Hematopoietic multipotent progenitor cell treated with erythropoietin and hydrocortisone succinate and interleukin-3 and kit ligand, for 4 days (in vitro differentiated cells): ENCODE results near the gene SIX6.

Experiments
- DNase-seq: peaks from one replicate; pipeline ENCODE4 v3.0.0-alpha.2; 2015

The SIX6 gene

DNA sequence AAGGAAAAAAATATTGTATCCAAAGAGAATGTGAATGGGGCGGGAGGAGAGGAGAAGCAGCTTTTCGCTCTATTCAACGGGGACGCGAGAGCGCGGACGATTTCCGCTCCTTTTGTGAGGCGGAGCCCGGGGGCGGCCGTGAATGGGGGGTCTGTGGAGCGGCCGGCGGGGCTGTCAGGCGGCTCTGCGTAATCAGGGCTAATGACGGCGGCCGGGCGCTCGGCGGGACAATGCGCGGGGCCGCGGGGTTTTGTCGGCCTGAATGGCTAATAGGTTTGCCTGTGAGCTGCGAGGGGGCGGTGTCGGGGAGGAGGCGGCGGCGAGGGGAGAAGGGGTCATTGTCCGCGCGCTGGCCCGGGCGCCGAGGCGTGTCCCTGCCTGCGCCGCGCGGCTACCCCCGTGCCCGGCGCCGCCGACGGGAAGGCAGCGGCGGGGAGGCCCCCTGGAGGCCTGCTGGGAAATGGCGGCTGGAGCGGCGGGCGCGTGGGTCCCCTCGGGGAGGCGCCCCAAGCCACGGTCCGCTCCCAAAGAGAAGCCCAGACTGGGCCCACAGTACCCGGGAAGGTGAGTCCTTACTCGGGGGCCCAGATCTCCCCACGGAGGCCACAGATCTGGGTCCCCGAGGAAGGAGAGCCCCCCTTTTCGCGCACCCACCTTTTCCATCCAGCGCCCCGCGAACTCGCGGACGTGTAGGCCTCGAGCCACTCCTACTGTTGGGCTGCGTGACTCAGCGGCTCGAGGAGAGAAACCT, 6.0 kb downstream of the SIX6 start:
- DNase-seq: peak; percentile 41

DNA sequence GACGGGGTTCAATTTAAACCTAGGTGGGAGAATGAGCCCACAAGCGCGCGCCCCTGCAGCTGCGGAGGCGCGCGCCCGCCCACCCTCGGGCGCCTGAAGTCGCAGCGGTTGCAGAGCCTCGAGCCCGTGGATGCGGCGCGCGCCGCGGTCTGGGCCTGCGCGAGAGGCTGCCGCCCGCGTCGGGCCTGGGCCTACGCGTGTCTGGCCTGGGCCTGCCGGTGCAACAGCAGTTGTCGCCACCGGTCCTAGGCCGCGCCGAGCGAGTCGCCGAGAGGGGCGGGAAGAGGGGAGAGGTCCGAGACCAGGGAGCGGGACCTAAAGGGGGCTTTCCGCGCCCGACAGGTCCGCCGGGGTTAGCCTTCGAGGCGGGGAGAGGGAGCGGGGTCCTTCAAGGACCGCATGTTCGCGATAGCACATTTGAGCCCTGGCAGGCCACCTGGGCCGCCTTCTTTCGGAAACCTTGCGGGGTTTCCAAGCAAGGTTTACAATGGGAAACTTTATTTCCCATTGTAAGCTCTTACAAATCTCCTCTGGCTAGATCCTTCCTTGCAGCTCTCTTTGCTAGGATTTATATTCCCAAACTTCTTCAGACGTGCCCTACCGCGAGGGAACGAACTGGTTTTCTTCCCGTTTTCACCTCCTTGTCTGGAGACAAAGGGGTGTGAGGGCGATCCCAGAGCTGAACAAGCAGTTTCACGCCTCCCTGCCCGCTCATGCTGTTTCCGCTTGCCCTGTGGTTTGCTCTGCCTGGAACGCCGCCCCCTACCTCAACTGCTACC, 6.8 kb downstream of the SIX6 start:
- no peak for DNase-seq

DNA sequence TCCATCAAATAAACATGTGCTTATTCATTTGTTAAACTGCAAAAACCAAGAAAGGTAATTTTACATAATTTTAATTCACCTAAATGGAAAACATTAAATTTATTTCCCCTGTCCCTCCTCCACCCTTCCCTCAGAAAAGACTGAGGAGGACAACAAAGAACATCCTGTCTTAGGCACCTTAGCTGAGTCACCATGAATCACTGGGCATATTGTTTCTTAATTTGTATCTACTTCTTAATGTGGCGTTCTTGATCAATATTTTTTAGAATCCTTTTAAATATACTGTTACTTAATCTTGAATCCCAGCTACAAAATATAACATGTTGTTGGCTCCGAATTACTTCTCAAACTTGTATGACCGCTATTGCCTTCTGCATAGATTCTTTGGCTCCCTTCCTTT, 23.5 kb downstream of the SIX6 start:
- no peak for DNase-seq

DNA sequence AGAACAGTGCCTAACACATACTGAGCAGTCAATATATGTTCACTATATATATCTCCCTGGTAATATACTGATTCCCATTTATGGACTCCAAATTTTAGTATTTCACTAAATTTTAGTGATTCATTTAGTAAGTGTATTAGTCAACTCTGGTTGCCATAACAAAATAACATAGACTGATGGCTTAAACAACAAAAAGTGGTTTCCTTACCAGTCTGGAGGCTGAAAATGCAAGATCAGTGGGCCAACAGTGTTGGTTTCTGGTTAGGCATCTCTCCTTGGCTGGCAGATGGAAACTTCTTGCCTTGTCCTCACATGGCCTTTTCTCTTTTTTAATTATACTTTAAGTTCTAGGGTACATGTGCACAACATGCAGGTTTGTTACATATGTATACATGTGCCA, 28.7 kb downstream of the SIX6 start:
- no peak for DNase-seq

DNA sequence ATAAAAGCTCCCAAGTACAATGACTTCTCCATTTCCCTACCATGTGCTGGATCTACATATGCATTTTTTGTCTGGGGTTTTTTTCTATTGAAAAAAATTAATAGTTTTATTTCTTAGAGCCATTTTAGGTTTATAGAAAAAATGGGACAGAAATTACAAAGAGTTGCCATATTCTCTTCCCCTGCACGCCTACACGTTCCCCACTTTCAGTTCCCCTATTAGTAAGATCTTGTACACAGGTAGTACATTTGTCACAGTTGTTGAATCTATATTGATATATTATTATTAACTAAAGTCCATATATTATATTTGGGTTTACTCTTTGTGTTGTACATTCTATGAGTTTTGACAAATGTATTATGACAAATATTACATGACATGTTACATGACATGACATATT, 35.7 kb downstream of the SIX6 start:
- no peak for DNase-seq

DNA sequence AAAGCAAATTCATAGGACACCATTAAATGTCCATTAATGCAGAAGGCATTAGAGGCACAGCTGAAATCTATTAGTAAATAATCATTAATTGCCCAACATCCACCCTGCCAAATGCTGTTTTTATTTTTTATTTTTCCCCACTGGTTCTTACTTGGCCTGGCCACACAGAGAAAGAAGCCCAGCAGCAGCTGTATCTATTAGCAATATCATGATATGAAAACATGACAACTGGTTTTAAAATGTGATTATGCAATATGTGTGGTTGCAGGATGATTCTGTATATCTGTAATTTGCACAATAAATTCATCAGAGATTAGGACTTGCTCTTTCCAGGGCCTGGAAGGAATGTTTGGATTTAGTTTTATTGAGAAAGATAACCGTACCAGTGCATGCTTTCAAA, 44.9 kb downstream of the SIX6 start:
- no peak for DNase-seq

DNA sequence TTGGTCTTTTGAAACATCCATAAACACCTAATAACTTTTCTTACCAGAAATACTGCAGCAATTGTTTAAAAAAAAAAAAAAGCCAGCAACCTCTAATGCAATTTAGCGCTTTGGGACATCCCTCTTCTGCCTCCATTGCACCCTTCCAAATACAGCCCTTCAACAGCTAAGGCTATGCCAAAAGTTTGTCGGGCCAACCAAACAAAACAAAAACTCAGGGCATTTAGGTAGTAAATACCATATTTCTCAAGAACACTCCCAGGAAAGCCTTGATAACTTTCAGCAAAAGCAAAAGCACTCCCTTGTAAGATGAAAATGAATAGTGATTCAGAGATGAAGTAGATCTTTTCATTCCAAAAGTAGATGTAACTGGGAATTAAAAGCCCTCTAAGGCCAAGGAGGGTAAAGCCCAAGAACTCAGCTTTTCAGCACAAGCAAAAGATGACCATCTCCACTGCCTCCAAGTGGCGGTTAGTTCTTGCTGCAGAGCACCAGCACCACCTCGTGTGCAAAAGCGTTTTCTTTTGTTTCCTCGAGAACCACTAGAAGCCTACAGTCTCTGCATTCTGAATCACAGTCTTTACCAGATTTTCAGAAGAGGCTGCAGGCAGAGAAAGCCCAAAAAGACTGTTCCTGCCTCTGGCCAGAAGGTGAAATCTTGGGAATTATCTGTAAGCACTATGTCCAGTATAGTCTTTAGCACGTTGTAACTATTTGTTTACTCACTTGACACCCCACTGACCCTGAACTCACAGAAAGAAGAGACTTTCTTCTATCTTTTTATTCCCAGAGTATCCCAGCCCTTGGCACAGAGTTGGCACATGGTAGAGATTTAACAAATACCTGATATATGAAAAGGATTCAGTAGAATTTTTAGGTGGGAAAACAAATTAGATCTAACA, 53.1 kb downstream of the SIX6 start:
- peak; percentile 81 for DNase-seq
